Keratinocyte (primary cell): ENCODE data around the gene CLC. TPM values are rescaled to one million over a fixed set of nuclear protein-coding genes. Genes with fewer than 3 reads are reported as not detected.

Experiments
- DNase-seq: peaks from one replicate; pipeline ENCODE4 v3.0.0-alpha.2; 2011; ENCODE audit warnings: low read depth, missing footprints, low spot score
- FAIRE-seq: peaks from 2 replicates; lab custom pipeline; 2011; peaks lifted over from hg19 to GRCh38; lab: Jason Lieb, UNC
- H2AFZ ChIP-seq: 2 replicates; pipeline ENCODE4 v1.6.0; 2012; ENCODE audit warnings: low read length, control low read depth, inconsistent platforms; ENCODE audit not compliant: control insufficient read depth
- H3K27ac ChIP-seq: 2 replicates; pipeline ENCODE4 v1.5.1; 2011; ENCODE audit warnings: low read length; ENCODE audit not compliant: control insufficient read depth, insufficient read depth
- H3K27me3 ChIP-seq: 3 replicates; pipeline ENCODE4 v1.6.0; 2011; ENCODE audit warnings: low read length; ENCODE audit not compliant: control insufficient read depth, insufficient read depth; ENCODE audit errors: extremely low read depth
- H3K36me3 ChIP-seq, 2 experiments: 2 replicates in 1 of 2; 3 replicates in 1 of 2; pipeline ENCODE4 v1.5.1; 2011; ENCODE audit warnings: low read length in 2 of 2, mild to moderate bottlenecking in 1 of 2; ENCODE audit not compliant: control insufficient read depth in 2 of 2, insufficient read depth in 2 of 2; ENCODE audit errors: extremely low read depth in 1 of 2
- H3K4me1 ChIP-seq: 3 replicates; pipeline ENCODE4 v1.5.1; 2011; ENCODE audit warnings: low read length; ENCODE audit not compliant: control insufficient read depth, insufficient read depth; ENCODE audit errors: extremely low read depth
- H3K4me2 ChIP-seq: 3 replicates; pipeline ENCODE4 v1.6.0; 2011; ENCODE audit warnings: low read depth, low read length; ENCODE audit not compliant: control insufficient read depth, insufficient read depth; ENCODE audit errors: extremely low read depth
- H3K4me3 ChIP-seq, 3 experiments: fragments of 200-600 bp in 1 of 3; sonication (generic) in 1 of 3; 2 replicates in 2 of 3; 3 replicates in 1 of 3; pipeline ENCODE4 v1.5.1; 2011 to 2016; ENCODE audit warnings: low read length in 3 of 3, mild to moderate bottlenecking in 3 of 3, control low read depth in 2 of 3, inconsistent platforms in 1 of 3, low read depth in 1 of 3, mixed read lengths in 1 of 3, mixed run types in 1 of 3, moderate library complexity in 1 of 3; ENCODE audit not compliant: control insufficient read depth in 2 of 3, insufficient read depth in 2 of 3; ENCODE audit errors: extremely low read depth in 1 of 3
- H3K79me2 ChIP-seq: 2 replicates; pipeline ENCODE4 v1.6.0; 2012; ENCODE audit warnings: low read length; ENCODE audit not compliant: control insufficient read depth, insufficient read depth
- H3K9ac ChIP-seq: 3 replicates; pipeline ENCODE4 v1.6.0; 2011; ENCODE audit warnings: low read length; ENCODE audit not compliant: control insufficient read depth, insufficient read depth; ENCODE audit errors: extremely low read depth
- H3K9me1 ChIP-seq: 3 replicates; pipeline ENCODE4 v1.6.0; 2011; ENCODE audit warnings: low read length; ENCODE audit not compliant: control insufficient read depth, insufficient read depth; ENCODE audit errors: extremely low read depth
- H3K9me3 ChIP-seq: 2 replicates; pipeline ENCODE4 v1.5.1; 2012; ENCODE audit warnings: low read depth, low read length; ENCODE audit not compliant: control insufficient read depth
- H4K20me1 ChIP-seq: 3 replicates; pipeline ENCODE4 v1.6.0; 2011; ENCODE audit warnings: low read length; ENCODE audit not compliant: control insufficient read depth, insufficient read depth; ENCODE audit errors: extremely low read depth
- CTCF ChIP-seq, 3 experiments: IDR thresholded peaks in 1 of 3; conservative IDR thresholded peaks in 1 of 3; optimal IDR thresholded peaks in 1 of 3; 2 replicates in 2 of 3; 3 replicates in 1 of 3; pipeline versions ENCODE3 to v1.5.1; 2011; ENCODE audit warnings: low read length in 3 of 3, mild to moderate bottlenecking in 3 of 3, moderate library complexity in 2 of 3, control low read depth in 1 of 3, inconsistent platforms in 1 of 3; ENCODE audit not compliant: insufficient read depth in 2 of 3; ENCODE audit errors: extremely low read depth in 1 of 3
- EZH2 ChIP-seq: IDR thresholded peaks from one replicate; pipeline ENCODE4 v1.6.1; 2012; ENCODE audit warnings: inconsistent platforms, mild to moderate bottlenecking, low read length, moderate library complexity
- dilution Hi-C: fragments of 300-500 bp; cut with MboI; formaldehyde crosslinking; loops from one replicate; pipeline ENCODE4 v1.7.0; 2020; ENCODE audit warnings: low sequenced_read_pairs; ENCODE audit not compliant: extremely low pct_ligation_motif_present
- polyA plus RNA-seq, 5 experiments: library from polyadenylated mRNA; depleted of rRNA in 3 of 5; stranded (reverse) in 3 of 5; stranded (forward) in 1 of 5; unstranded in 1 of 5; fragments of >200 nt; gene quantifications; 1 replicate in 1 of 5; 2 replicates in 3 of 5; 3 replicates in 1 of 5; pipeline versions ENCODE4 v1.2.1 to v1.2.3, GENCODE V29; 2011 to 2012; ENCODE audit warnings: missing spikeins in 2 of 5, low read depth in 1 of 5, low replicate concordance in 1 of 5
- small RNA-seq, 3 experiments: library from RNA; depleted of rRNA; stranded (forward); fragments of <200 nt; gene quantifications; one replicate each; pipeline ENCODE3, GENCODE V24; 2012; ENCODE audit warnings: low read depth in 3 of 3, low replicate concordance in 1 of 3; ENCODE audit not compliant: insufficient read length in 3 of 3

The CLC gene
- polyA plus RNA-seq, 1 donor (not counting 4 experiments of a cell fraction or from before 2014, with no cell fraction given) = not detected

DNA sequence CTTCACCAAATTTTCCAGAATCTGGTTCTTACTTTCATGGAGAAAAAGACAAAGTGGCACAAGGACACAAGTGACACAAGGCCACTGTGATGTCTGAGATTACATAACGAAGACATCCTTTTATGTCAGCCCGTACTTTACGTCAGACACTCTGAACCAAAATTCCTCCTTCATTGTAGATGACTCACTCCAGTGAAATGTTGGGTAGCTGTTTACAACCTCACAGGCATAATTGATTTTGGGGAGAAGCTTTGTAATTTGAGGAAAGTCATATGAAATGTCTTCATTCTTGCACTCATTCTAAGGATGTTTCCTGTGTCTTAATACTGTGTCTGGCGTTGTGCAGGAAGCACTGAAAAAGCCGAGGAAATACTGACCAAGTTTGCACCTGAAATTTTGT lies 53.6 kb downstream of the CLC start:
- Histone ChIP-seq H3K27me3 (no peaks in the 10 kb centered on the region), H3K36me3 (no peaks in the 10 kb centered on the region), H2AFZ (no peak overlapping the region), H3K27ac (no peak overlapping the region), H3K9me3 (no peaks in the 10 kb centered on the region), H3K9me1 (no peaks in the 10 kb centered on the region), H3K4me2 (no peak overlapping the region), H3K79me2 (no peaks in the 10 kb centered on the region), H3K4me1 (no peaks in the 10 kb centered on the region), H3K9ac (no peak overlapping the region), H3K4me3 (no peak overlapping the region), H4K20me1 (no peaks in the 10 kb centered on the region)
- TF ChIP-seq CTCF (optimal IDR thresholded peaks at IDR 0.05 in 1 of 3, IDR thresholded peaks at IDR 0.05 in 1 of 3, conservative IDR thresholded peaks at IDR 0.05 in 1 of 3; ENCODE audit: extremely low read depth in 1 of 3, insufficient read depth in 2 of 3, low read length in 3 of 3) (no peak), EZH2 (no peak)
- DNase-seq (no peak), FAIRE-seq (no peak)
- dilution Hi-C loops = no loop called here

DNA sequence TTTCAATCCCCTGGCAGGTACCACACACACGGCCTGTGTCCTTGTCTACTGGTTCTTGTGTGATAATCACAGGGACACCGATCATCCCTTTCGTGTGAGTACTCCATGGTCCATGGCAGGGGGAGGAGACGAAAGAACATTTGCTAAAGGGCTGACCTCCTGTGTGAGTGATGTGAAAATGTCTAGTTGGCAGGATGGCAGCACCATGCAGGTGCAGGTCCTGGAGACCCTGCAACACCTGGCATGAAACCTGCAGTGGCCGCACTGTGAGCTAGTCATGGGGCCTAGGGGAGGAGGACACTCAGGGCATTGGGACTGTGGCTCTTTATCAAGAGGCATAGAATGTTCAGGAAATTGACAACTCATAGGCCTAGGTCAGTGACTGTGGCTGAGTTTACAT lies 56.4 kb downstream of the CLC start:
- no peaks in the 10 kb centered on the region for H3K9me1 ChIP-seq
- dilution Hi-C loops = no loop called here
- H2AFZ ChIP-seq = no peak overlapping the region
- no peaks in the 10 kb centered on the region for H3K27me3 ChIP-seq
- H3K4me1 ChIP-seq = no peaks in the 10 kb centered on the region
- DNase-seq (no peak), FAIRE-seq (no peak)
- TF ChIP-seq CTCF (optimal IDR thresholded peaks at IDR 0.05 in 1 of 3, IDR thresholded peaks at IDR 0.05 in 1 of 3, conservative IDR thresholded peaks at IDR 0.05 in 1 of 3; ENCODE audit: extremely low read depth in 1 of 3, insufficient read depth in 2 of 3, low read length in 3 of 3) (no peak), EZH2 (no peak)
- H3K9ac ChIP-seq = no peak overlapping the region
- no peak overlapping the region for H3K4me3 ChIP-seq
- H4K20me1 ChIP-seq = no peaks in the 10 kb centered on the region
- no peaks in the 10 kb centered on the region for H3K36me3 ChIP-seq
- no peak overlapping the region for H3K4me2 ChIP-seq
- H3K27ac ChIP-seq = no peak overlapping the region
- H3K9me3 ChIP-seq = no peaks in the 10 kb centered on the region
- no peaks in the 10 kb centered on the region for H3K79me2 ChIP-seq

Small RNA genes lying within 50 kb of the gene (small RNA-seq; reads per million reads assigned to genes)
- 0 reads per million in 3 experiments for gene RPS29P27

Other genes with a start within 250 kb of the CLC start
- 0.80 to 1.1 TPM (median 0.89 TPM) in 3 replicates for gene DLL3, start 239.1 kb downstream of the CLC start, polyA plus RNA-seq
- gene SELENOV, start 222.9 kb downstream of the CLC start, polyA plus RNA-seq = not detected in 3 replicates
- 1.1 to 1.9 TPM (median 1.2 TPM) in 3 replicates for gene EID2B, start 205.2 kb downstream of the CLC start, polyA plus RNA-seq
- 9.5 to 12.9 TPM (median 9.6 TPM) in 3 replicates for gene EID2, start 197.9 kb downstream of the CLC start, polyA plus RNA-seq
- not detected in 3 replicates for gene LGALS13, start 135.5 kb downstream of the CLC start, polyA plus RNA-seq
- not detected in 3 replicates for gene LGALS16, start 82.1 kb downstream of the CLC start, polyA plus RNA-seq
- not detected in 3 replicates for gene LGALS14, start 33.5 kb downstream of the CLC start, polyA plus RNA-seq
- gene LEUTX, start 40.8 kb upstream of the CLC start, polyA plus RNA-seq = not detected in 3 replicates
- 4.3 to 6.4 TPM (median 4.6 TPM) in 3 replicates for gene DYRK1B, start 96.1 kb upstream of the CLC start, polyA plus RNA-seq
- 222 to 357 TPM (median 301 TPM) in 3 replicates for gene FBL, start 108.3 kb upstream of the CLC start, polyA plus RNA-seq
- 0.02 to 0.12 TPM (median 0.10 TPM) in 3 replicates for gene FCGBP, start 196.6 kb upstream of the CLC start, polyA plus RNA-seq
- 48.2 to 107 TPM (median 74.1 TPM) in 3 replicates for gene PSMC4, start 233.1 kb upstream of the CLC start, polyA plus RNA-seq